GM19463 (cell line): ENCODE results near the gene CLDN7.

Experiments
- ATAC-seq: cut with Tn5 transposase; IDR thresholded peaks from one replicate; pipeline ENCODE4 v1.9.1; 2021; ENCODE audit warnings: mild to moderate bottlenecking, moderate library complexity; ENCODE audit not compliant: unreplicated experiment

CLDN7 gene

GRCh38 chr17:7238420-7239090 lies 23.7 kb downstream of the CLDN7 start:
- no peak for ATAC-seq

GRCh38 chr17:7237761-7238419 lies 24.4 kb downstream of the CLDN7 start:
- no peak for ATAC-seq

GRCh38 chr17:7237266-7237760 lies 25.0 kb downstream of the CLDN7 start:
- no peak for ATAC-seq

GRCh38 chr17:7236808-7237207 lies 25.5 kb downstream of the CLDN7 start:
- ATAC-seq: no peak

- ATAC-seq: no peak
These were observed 26.3 kb downstream of the CLDN7 start for GRCh38 chr17:7235693-7236665.

- peak; percentile 46 for ATAC-seq
These were observed 28.0 kb downstream of the CLDN7 start, which contains the start of gene DVL2 for GRCh38 chr17:7234083-7234951. Gene DVL2, minus strand, starts transcription at chr17:7234517. Its CDS starts 255 bp downstream, at chr17:7234262.

GRCh38 chr17:7233701-7234082 lies 28.6 kb downstream of the CLDN7 start:
- ATAC-seq: no peak

GRCh38 chr17:7232114-7232513 lies 30.2 kb downstream of the CLDN7 start:
- ATAC-seq: no peak

GRCh38 chr17:7229504-7229903 lies 32.8 kb downstream of the CLDN7 start:
- no peak for ATAC-seq

- no peak for ATAC-seq
These were observed 33.4 kb downstream of the CLDN7 start for GRCh38 chr17:7228920-7229319.

- ATAC-seq: no peak
These were observed 35.3 kb downstream of the CLDN7 start for GRCh38 chr17:7226721-7227710.

GRCh38 chr17:7225711-7226331 lies 36.5 kb downstream of the CLDN7 start:
- no peak for ATAC-seq

- ATAC-seq: no peak
These were observed 37.6 kb downstream of the CLDN7 start for GRCh38 chr17:7224661-7225111.

GRCh38 chr17:7224110-7224509 lies 38.2 kb downstream of the CLDN7 start:
- no peak for ATAC-seq

GRCh38 chr17:7223375-7223774 lies 38.9 kb downstream of the CLDN7 start:
- ATAC-seq: no peak

GRCh38 chr17:7222972-7223292 lies 39.3 kb downstream of the CLDN7 start:
- no peak for ATAC-seq

- no peak for ATAC-seq
These were observed 39.9 kb downstream of the CLDN7 start for GRCh38 chr17:7222093-7222971.
